ENCODE data around the gene CDK18. TPM values are rescaled to one million over a fixed set of nuclear protein-coding genes. Genes with fewer than 3 reads are reported as not detected.
A peak's percentile ranks its signal among the peaks of the same experiment; 100 is the strongest.

CDK18 gene
- 10.9 to 13.1 TPM (median 12.1 TPM) in 3 replicates for polyA plus RNA-seq
- polyA plus RNA-seq (2011; ENCODE audit: low read depth), result 14.0 TPM
- polyA plus RNA-seq (2011; cell fraction: cytosol; rRNA removed), result 10.5 and 18.8 TPM in 2 replicates
- 57.8 and 86.8 TPM in 2 replicates for polyA plus RNA-seq (2011; cell fraction: nucleus; rRNA removed)
- polyA plus RNA-seq (2012; ENCODE audit: low replicate concordance), result 11.3 and 20.3 TPM in 2 replicates
- polyA minus RNA-seq, result 19.8 to 32.9 TPM (median 31.3 TPM) in 3 replicates
- polyA minus RNA-seq (2011; cell fraction: cytosol; rRNA and poly(A)+ RNA removed), result 20.3 TPM
- 25.1 and 29.8 TPM in 2 replicates for polyA minus RNA-seq (2011; cell fraction: nucleus; rRNA and poly(A)+ RNA removed)

GRCh38 chr1:205504311-205505075 lies at the start of gene CDK18:
CDK18 (plus strand) TSS chr1:205504669; CDS start chr1:205523168, 18,499 bp downstream.
- H3K27ac ChIP-seq (ENCODE audit: control insufficient read depth, insufficient read depth, low read length), result peak within 1 kb of the TSS; percentile 74
- H3K9me3 ChIP-seq (ENCODE audit: control insufficient read depth, low read depth, low read length), result no peaks in the 10 kb centered on the region
- peak; percentile 76 for DNase-seq (ENCODE audit: low read depth, low spot score)
- H3K27me3 ChIP-seq (ENCODE audit: control insufficient read depth, extremely low read depth, insufficient read depth, low read length), result no peaks in the 10 kb centered on the region
- peak within 1 kb of the TSS; percentile 86 for H2AFZ ChIP-seq (ENCODE audit: control insufficient read depth, low read length)
- peaks cover 0 to 5% of the 10 kb centered on the region in 2 experiments for H3K36me3 ChIP-seq (ENCODE audit: control insufficient read depth in 2 of 2, extremely low read depth in 1 of 2, insufficient read depth in 2 of 2, low read length in 2 of 2)
- FAIRE-seq, result peak; percentile 57
- H3K4me2 ChIP-seq (ENCODE audit: control insufficient read depth, extremely low read depth, insufficient read depth, low read depth, low read length), result peak within 1 kb of the TSS; percentile 96
- H4K20me1 ChIP-seq (ENCODE audit: control insufficient read depth, extremely low read depth, insufficient read depth, low read length), result no peaks in the 10 kb centered on the region
- H3K4me3 ChIP-seq (ENCODE audit: control insufficient read depth in 2 of 3, extremely low read depth in 1 of 3, insufficient read depth in 2 of 3, low read depth in 1 of 3, low read length in 3 of 3), result peak within 1 kb of the TSS; percentile 73 to 88 (median 78)
- H3K4me1 ChIP-seq (ENCODE audit: control insufficient read depth, extremely low read depth, insufficient read depth, low read length), result peaks cover 12% of the 10 kb centered on the region
- peak within 1 kb of the TSS; percentile 87 for H3K9ac ChIP-seq (ENCODE audit: control insufficient read depth, extremely low read depth, insufficient read depth, low read length)
- TF ChIP-seq CTCF (optimal IDR thresholded peaks at IDR 0.05 in 1 of 3, IDR thresholded peaks at IDR 0.05 in 1 of 3, conservative IDR thresholded peaks at IDR 0.05 in 1 of 3; ENCODE audit: extremely low read depth in 1 of 3, insufficient read depth in 2 of 3, low read length in 3 of 3) (no peak), EZH2 (IDR thresholded peaks at IDR 0.05; ENCODE audit: low read length) (no peak)
- no peaks in the 10 kb centered on the region for H3K9me1 ChIP-seq (ENCODE audit: control insufficient read depth, extremely low read depth, insufficient read depth, low read length)
- dilution Hi-C loops (cut with MboI; ENCODE audit: extremely low pct_ligation_motif_present, low sequenced_read_pairs), result no loop called here
- peaks cover 15% of the 10 kb centered on the region for H3K79me2 ChIP-seq (ENCODE audit: control insufficient read depth, insufficient read depth, low read length)

- dilution Hi-C loops (cut with MboI; ENCODE audit: extremely low pct_ligation_motif_present, low sequenced_read_pairs), result no loop called here
- H3K27me3 ChIP-seq (ENCODE audit: control insufficient read depth, extremely low read depth, insufficient read depth, low read length), result peaks cover 43% of the 10 kb centered on the region
Measured at GRCh38 chr1:205454903-205455335, 49.5 kb upstream of the CDK18 start.

More at GRCh38 chr1:205454903-205455335, 49.5 kb upstream of the CDK18 start:
- FAIRE-seq (no peak), DNase-seq (ENCODE audit: low read depth, low spot score) (no peak)
- no peaks in the 10 kb centered on the region for H3K9me1 ChIP-seq (ENCODE audit: control insufficient read depth, extremely low read depth, insufficient read depth, low read length)
- H3K4me3 ChIP-seq (ENCODE audit: control insufficient read depth in 2 of 3, extremely low read depth in 1 of 3, insufficient read depth in 2 of 3, low read depth in 1 of 3, low read length in 3 of 3), result no peak overlapping the region
- H3K9ac ChIP-seq (ENCODE audit: control insufficient read depth, extremely low read depth, insufficient read depth, low read length), result no peak overlapping the region
- no peaks in the 10 kb centered on the region for H3K79me2 ChIP-seq (ENCODE audit: control insufficient read depth, insufficient read depth, low read length)
- H3K4me1 ChIP-seq (ENCODE audit: control insufficient read depth, extremely low read depth, insufficient read depth, low read length), result peaks cover 36% of the 10 kb centered on the region
- no peaks in the 10 kb centered on the region for H4K20me1 ChIP-seq (ENCODE audit: control insufficient read depth, extremely low read depth, insufficient read depth, low read length)
- H3K9me3 ChIP-seq (ENCODE audit: control insufficient read depth, low read depth, low read length), result no peaks in the 10 kb centered on the region
- H3K27ac ChIP-seq (ENCODE audit: control insufficient read depth, insufficient read depth, low read length), result no peak overlapping the region
- H2AFZ ChIP-seq (ENCODE audit: control insufficient read depth, low read length), result no peak overlapping the region
- no peaks in the 10 kb centered on the region for H3K36me3 ChIP-seq (ENCODE audit: control insufficient read depth in 2 of 2, extremely low read depth in 1 of 2, insufficient read depth in 2 of 2, low read length in 2 of 2)
- H3K4me2 ChIP-seq (ENCODE audit: control insufficient read depth, extremely low read depth, insufficient read depth, low read depth, low read length), result no peak overlapping the region
- TF ChIP-seq EZH2 (IDR thresholded peaks at IDR 0.05; ENCODE audit: low read length) (no peak), CTCF (optimal IDR thresholded peaks at IDR 0.05 in 1 of 3, IDR thresholded peaks at IDR 0.05 in 1 of 3, conservative IDR thresholded peaks at IDR 0.05 in 1 of 3; ENCODE audit: extremely low read depth in 1 of 3, insufficient read depth in 2 of 3, low read length in 3 of 3) (peak in 1 of 3 experiments; percentile 1)

Data from keratinocyte (primary cell).